K562 (cell line): ENCODE data around the gene MAGI1. TPM values are rescaled to one million over a fixed set of nuclear protein-coding genes. Genes with fewer than 3 reads are reported as not detected.

Experiments used
- ATAC-seq: fragments of 200-7000 bp; cut with Tn5 transposase; 3 replicates; pipeline ENCODE4 v1.9.1; 2020; ENCODE audit warnings: moderate library complexity
- BruUV-seq: library from RNA; stranded (reverse); fragments of 400-500 nt; replicated peaks from 2 replicates; lab custom pipeline; 2021; lab: Mats Ljungman, UMichigan
- CTCF ChIA-PET: fragments of 300-600 bp; formaldehyde crosslinking; extraction: SDS; loops from one replicate; lab custom pipeline; 2021; ENCODE audit warnings: low intra/inter-chr PET ratio; lab: Yijun Ruan, JAX
- POLR2A ChIA-PET: fragments of 300-600, 350-650 bp; sonication (Branson Sonifier 250); formaldehyde crosslinking; extraction: SDS; loops from one replicate; lab custom pipeline; 2021; ENCODE audit warnings: antibody characterized with exemption, inconsistent platforms; lab: Yijun Ruan, JAX
- DNase-seq, 4 experiments: peaks; one replicate each; pipeline versions ENCODE4 v3.0.0 to v3.0.0-alpha.2; 2011 to 2018; ENCODE audit warnings: low spot score in 3 of 4, mixed read lengths in 3 of 4; ENCODE audit errors: extremely low read depth in 1 of 4
- FAIRE-seq: peaks from 2 replicates; lab custom pipeline; 2011; peaks lifted over from hg19 to GRCh38; lab: Jason Lieb, UNC
- H2AFZ ChIP-seq: 2 replicates; pipeline ENCODE4 v1.6.0; 2011; ENCODE audit warnings: low read depth, low read length, control low read depth, inconsistent platforms
- H3K27ac ChIP-seq: fragments of 200-600 bp; 3 replicates; pipeline ENCODE4 v1.8.0; 2011; ENCODE audit warnings: low read depth, mild to moderate bottlenecking, control low read depth, inconsistent platforms, low read length, moderate library complexity, mixed read lengths; ENCODE audit errors: extremely low read depth
- H3K27me3 ChIP-seq, 2 experiments: fragments of 300-600 bp in 1 of 2; 2 replicates in 1 of 2; 3 replicates in 1 of 2; pipeline versions ENCODE4 v1.6.0 to v1.8.0; 2011; ENCODE audit warnings: inconsistent platforms in 2 of 2, low read length in 2 of 2, mild to moderate bottlenecking in 1 of 2, mixed read lengths in 1 of 2, moderate library complexity in 1 of 2; ENCODE audit not compliant: control insufficient read depth in 2 of 2, insufficient read depth in 2 of 2
- H3K36me3 ChIP-seq: fragments of 300-600 bp; 3 replicates; pipeline ENCODE4 v1.8.0; 2011; ENCODE audit warnings: mild to moderate bottlenecking, low read length, inconsistent platforms; ENCODE audit not compliant: control insufficient read depth, insufficient read depth
- H3K4me1 ChIP-seq, 2 experiments: fragments of 200-600 bp in 1 of 2; replicated peaks in 1 of 2; 2 replicates in 1 of 2; 3 replicates in 1 of 2; pipeline versions ENCODE4 v1.5.1 to v1.8.0; 2011; ENCODE audit warnings: inconsistent platforms in 2 of 2, low read length in 2 of 2, mild to moderate bottlenecking in 1 of 2, mixed read lengths in 1 of 2, moderate library complexity in 1 of 2; ENCODE audit not compliant: control insufficient read depth in 2 of 2, insufficient read depth in 2 of 2
- H3K4me2 ChIP-seq: 2 replicates; pipeline ENCODE4 v1.6.1; 2011; ENCODE audit warnings: low read length, control low read depth, inconsistent platforms, mixed read lengths; ENCODE audit not compliant: insufficient read depth
- H3K4me3 ChIP-seq: fragments of 200-600 bp; sonication (generic), shearing (Covaris generic); 2 replicates; pipeline ENCODE4 v1.5.1; 2016; ENCODE audit warnings: control low read depth, inconsistent platforms
- H3K79me2 ChIP-seq: fragments of 200-600 bp; 3 replicates; pipeline ENCODE4 v1.8.0; 2011; ENCODE audit warnings: low read length, inconsistent platforms; ENCODE audit not compliant: control insufficient read depth, insufficient read depth
- H3K9ac ChIP-seq, 2 experiments: 2 replicates each; pipeline versions ENCODE4 v1.6.0 to v1.6.1; 2011; ENCODE audit warnings: low read depth in 2 of 2, low read length in 2 of 2, control low read depth in 1 of 2, inconsistent platforms in 1 of 2, mild to moderate bottlenecking in 1 of 2, mixed read lengths in 1 of 2; ENCODE audit not compliant: insufficient read depth in 1 of 2
- H3K9me1 ChIP-seq: one replicate; pipeline ENCODE4 v1.6.0; 2011; ENCODE audit warnings: inconsistent platforms, mild to moderate bottlenecking, low read length, moderate library complexity; ENCODE audit not compliant: control insufficient read depth, insufficient read depth
- H3K9me3 ChIP-seq: replicated peaks from 2 replicates; pipeline ENCODE4 v1.5.1; 2011; ENCODE audit warnings: low read depth, low read length, inconsistent platforms; ENCODE audit not compliant: control insufficient read depth, insufficient read depth
- H4K20me1 ChIP-seq: replicated peaks from 2 replicates; pipeline ENCODE4 v1.6.1; 2011; ENCODE audit warnings: low read length, inconsistent platforms, mixed read lengths; ENCODE audit not compliant: control insufficient read depth, insufficient read depth
- ADNP ChIP-seq: fragments of 200-800 bp; sonication (Bioruptor generic); IDR thresholded peaks from 2 replicates; pipeline ENCODE4 v1.6.1; 2016; ENCODE audit warnings: missing genetic modification characterization, missing compliant biosample characterization
- AFF4 ChIP-seq: sonication (generic); formaldehyde crosslinking; IDR thresholded peaks from 2 replicates; pipeline ENCODE4 v1.8.0; 2023; ENCODE audit warnings: mild to moderate bottlenecking, missing genetic modification reagents
- ATF3 ChIP-seq, 2 experiments: fragments of 450-650 bp in 1 of 2; sonication (generic) in 1 of 2; formaldehyde crosslinking in 1 of 2; IDR thresholded peaks in 1 of 2; conservative IDR thresholded peaks in 1 of 2; 2 replicates each; pipeline versions ENCODE4 v1.6.1 to v1.8.1; 2016 to 2023; ENCODE audit warnings: mild to moderate bottlenecking in 2 of 2, moderate library complexity in 2 of 2, inconsistent platforms in 1 of 2, missing genetic modification reagents in 1 of 2
- CBX3 ChIP-seq, 2 experiments: IDR thresholded peaks; 1 replicate in 1 of 2; 2 replicates in 1 of 2; pipeline ENCODE4 v1.6.1; 2012; ENCODE audit warnings: inconsistent platforms in 2 of 2, low read length in 2 of 2, borderline replicate concordance in 1 of 2, control low read depth in 1 of 2
- HCFC1 ChIP-seq: IDR thresholded peaks from 2 replicates; pipeline ENCODE4 v1.6.1; 2012; ENCODE audit warnings: low read depth, low read length, improper control_type of control experiment
- NR4A1 ChIP-seq, 2 experiments: fragments of 250-450 bp in 1 of 2; fragments of 450-650 bp in 1 of 2; sonication (Bioruptor Pico) in 1 of 2; IDR thresholded peaks; 2 replicates each; pipeline versions ENCODE4 v1.4.0 to v1.6.1; 2016 to 2020; ENCODE audit warnings: mild to moderate bottlenecking in 2 of 2, missing compliant biosample characterization in 1 of 2, missing genetic modification characterization in 1 of 2, moderate library complexity in 1 of 2
- RAD51 ChIP-seq: fragments of 450-650 bp; IDR thresholded peaks from 2 replicates; pipeline ENCODE4 v1.7.1; 2016; ENCODE audit warnings: low read depth, mild to moderate bottlenecking, borderline replicate concordance
- SMARCB1 ChIP-seq: IDR thresholded peaks from 2 replicates; pipeline ENCODE4 v1.6.1; 2011; ENCODE audit warnings: improper control_type of control experiment, low read depth; ENCODE audit not compliant: insufficient read length
- SRSF1 ChIP-seq: fragments of 200-400 bp; formaldehyde crosslinking; IDR thresholded peaks from 2 replicates; pipeline ENCODE4 v1.6.1; 2017; ENCODE audit warnings: mild to moderate bottlenecking, low read depth, low read length, moderate library complexity
- TARDBP ChIP-seq: fragments of 450-650 bp; IDR thresholded peaks from 2 replicates; pipeline ENCODE4 v1.6.1; 2016
- ZFP1 ChIP-seq: fragments of 450-650 bp; formaldehyde crosslinking; IDR thresholded peaks from 2 replicates; pipeline ENCODE4 v1.4.0; 2020; ENCODE audit warnings: mild to moderate bottlenecking, mixed read lengths
- WGBS: fragments of 100-300 bp; shearing (Covaris generic); methylation state at CpG from one replicate; pipeline ENCODE4 v1.1.6; 2016; ENCODE audit warnings: low coverage, mixed read lengths; ENCODE audit not compliant: insufficient coverage; ENCODE audit errors: missing lambda C conversion rate; 5-methylcytosine and 5-hydroxymethylcytosine counted together
- in situ Hi-C: fragments of 300-500 bp; cut with MboI; formaldehyde crosslinking; loops from 4 replicates; pipeline ENCODE4 v1.15.0; 2018; ENCODE audit warnings: inconsistent platforms, mixed read lengths
- intact Hi-C: fragments of 100-400 bp; cut with micrococcal nuclease; formaldehyde crosslinking; loops from 2 replicates; pipeline ENCODE4 v1.14.2; 2022
- polyA plus RNA-seq, 8 experiments: library from polyadenylated mRNA; depleted of rRNA in 4 of 8; stranded (reverse) in 5 of 8; unstranded in 3 of 8; fragments of >200 nt; fragmentation: Nextera tagmentation in 2 of 8; fragmentation: Illumina TruSeq in 1 of 8; extraction: Ambion mirVana in 2 of 8; extraction: Trizol in 1 of 8; gene quantifications; 2 replicates each; pipeline versions ENCODE4 v1.2.1 to v1.2.3, GENCODE V29; 2011 to 2014; ENCODE audit warnings: inconsistent platforms in 1 of 8, missing spikeins in 1 of 8
- total RNA-seq, 7 experiments: library from RNA; depleted of rRNA in 6 of 7; stranded (reverse); fragments of >200 nt in 6 of 7; fragmentation: Illumina TruSeq in 2 of 7; extraction: Trizol in 2 of 7; gene quantifications; 2 replicates each; pipeline versions ENCODE4 v1.2.1 to v1.2.3, GENCODE V29; 2011 to 2021; ENCODE audit warnings: low replicate concordance in 1 of 7

MAGI1 gene
- total and polyA plus RNA-seq, 9 of the 15 experiments (the other 6 are each of a cell fraction or from before 2014, with no cell fraction given): 7.8 to 59.4 (median 43.2) TPM

- Histone ChIP-seq H3K4me1 (no peaks in the 10 kb centered on the region), H2AFZ (no peak overlapping the region), H3K27ac (no peak overlapping the region), H4K20me1 (no peaks in the 10 kb centered on the region), H3K4me3 (no peak overlapping the region), H3K9me3 (no peaks in the 10 kb centered on the region), H3K9ac (no peak overlapping the region), H3K36me3 (no peaks in the 10 kb centered on the region), H3K9me1 (no peaks in the 10 kb centered on the region), H3K4me2 (no peak overlapping the region), H3K27me3 (no peaks in the 10 kb centered on the region; a peak in 2 of 5 replicates), H3K79me2 (no peaks in the 10 kb centered on the region)
- in situ Hi-C loops (no loop called here), intact Hi-C loops (no loop called here)
- POLR2A ChIA-PET: no interaction called here
- FAIRE-seq (no peak), DNase-seq (no peak), ATAC-seq (no peak)
- no peak for TF ChIP-seq SMARCB1
- CTCF ChIA-PET: no interaction called here
- no TSS peak for BruUV-seq
- 3% methylated on average over 4 of the region's 7 CpGs for WGBS
Measured at GRCh38 chr3:65810302-65810701, 228.4 kb downstream of the MAGI1 start.

- FAIRE-seq (no peak), ATAC-seq (no peak), DNase-seq (no peak)
- POLR2A ChIA-PET: no interaction called here
- H3K36me3 ChIP-seq: no peaks in the 10 kb centered on the region
- H2AFZ ChIP-seq: no peak overlapping the region
- no TSS peak for BruUV-seq
- no peaks in the 10 kb centered on the region; a peak in 2 of 5 replicates for H3K27me3 ChIP-seq
- WGBS: 0% methylated on average over 2 of the region's 2 CpGs
- H3K9ac ChIP-seq: no peak overlapping the region
- intact Hi-C loops (no loop called here), in situ Hi-C loops (no loop called here)
- H4K20me1 ChIP-seq: no peaks in the 10 kb centered on the region
- no peak overlapping the region for H3K4me2 ChIP-seq
- no peak overlapping the region for H3K27ac ChIP-seq
- no peaks in the 10 kb centered on the region for H3K4me1 ChIP-seq
- CTCF ChIA-PET: no interaction called here
- no peaks in the 10 kb centered on the region for H3K79me2 ChIP-seq
- H3K9me3 ChIP-seq: no peaks in the 10 kb centered on the region
- H3K4me3 ChIP-seq: no peak overlapping the region
- H3K9me1 ChIP-seq: no peaks in the 10 kb centered on the region
- TF ChIP-seq SRSF1 (no peak), ATF3 (IDR thresholded peaks at IDR 0.05) (no peak), ATF3 (CRISPR knock-in tag; conservative IDR thresholded peaks at IDR 0.05) (no peak), CBX3 (IDR thresholded peaks at IDR 0.05; ENCODE audit: borderline replicate concordance in 1 of 2, low read length in 2 of 2) (no peak), TARDBP (no peak), ADNP (tag) (no peak), RAD51 (no peak), HCFC1 (no peak), ZFP1 (CRISPR knock-in tag) (no peak), NR4A1 (CRISPR knock-in tag; IDR thresholded peaks at IDR 0.05) (no peak), NR4A1 (tag; IDR thresholded peaks at IDR 0.05) (no peak), AFF4 (no peak)
Measured at GRCh38 chr3:65809641-65810150, 229.0 kb downstream of the MAGI1 start.
